Tibial artery (tissue), 4 donors: ENCODE results near the gene TTC19.

ENCODE experiments used
- DNase-seq, 2 donors: peaks; one replicate each; pipeline ENCODE4 v3.0.0-alpha.2; 2019
- H3K27ac ChIP-seq, 2 donors: fragments of 200-600 bp; sonication (generic) in 1 of 2; 1 replicate in 1 of 2; 2 replicates in 1 of 2; pipeline ENCODE4 v1.5.1; 2018 to 2019; ENCODE audit warnings: mild to moderate bottlenecking in 1 of 2
- H3K27me3 ChIP-seq, 2 donors: fragments of 200-600 bp; sonication (generic) in 1 of 2; one replicate each; pipeline versions ENCODE4 v1.5.1 to v1.6.0; 2016 to 2019
- H3K36me3 ChIP-seq, 3 donors: fragments of 200-600 bp; sonication (generic) in 2 of 3; one replicate each; pipeline ENCODE4 v1.5.1; 2016 to 2019; ENCODE audit warnings: mild to moderate bottlenecking in 2 of 3
- H3K4me1 ChIP-seq, 4 donors: fragments of 200-600 bp; sonication (generic) in 2 of 4; 1 replicate in 3 of 4; 2 replicates in 1 of 4; pipeline ENCODE4 v1.5.1; 2016 to 2019
- H3K4me3 ChIP-seq, 2 donors: fragments of 200-600 bp; sonication (generic) in 1 of 2; 1 replicate in 1 of 2; 2 replicates in 1 of 2; pipeline ENCODE4 v1.5.1; 2018 to 2019; ENCODE audit warnings: mild to moderate bottlenecking in 2 of 2
- H3K9me3 ChIP-seq, 3 donors: fragments of 200-600 bp; sonication (generic) in 1 of 3; one replicate each; pipeline ENCODE4 v1.5.1; 2016 to 2019
- CTCF ChIP-seq, 2 experiments: fragments of 200-600 bp in 1 of 2; fragments of 450-650 bp in 1 of 2; IDR thresholded peaks; one replicate each; pipeline ENCODE4 v1.5.1; 2017 to 2019; ENCODE audit warnings: antibody characterized with exemption in 2 of 2, mild to moderate bottlenecking in 1 of 2, moderate library complexity in 1 of 2
- intact Hi-C: fragments of 100-400 bp; cut with DNase I; formaldehyde crosslinking; loops from one replicate; pipeline ENCODE4 v1.15.0; 2023; ENCODE audit warnings: low total_unique reads

TTC19 gene

GRCh38 chr17:16068323-16068722 is 68.7 kb downstream of the TTC19 start:
- intact Hi-C loops: no loop called here
- Histone ChIP-seq H3K4me3 (no peak overlapping the region), H3K36me3 (peaks cover 84 to 97% (median 91%) of the 10 kb centered on the region in 3 donors), H3K27ac (no peak overlapping the region), H3K4me1 (no peaks in the 10 kb centered on the region), H3K27me3 (no peaks in the 10 kb centered on the region), H3K9me3 (no peaks in the 10 kb centered on the region)
- no peak for DNase-seq
- TF ChIP-seq CTCF (IDR thresholded peaks at IDR 0.05): no peak

- H3K9me3 ChIP-seq: no peaks in the 10 kb centered on the region
- intact Hi-C loops: no loop called here
- H3K4me3 ChIP-seq: no peak overlapping the region
- H3K27me3 ChIP-seq: no peaks in the 10 kb centered on the region
- no peaks in the 10 kb centered on the region for H3K4me1 ChIP-seq
- DNase-seq: no peak
- TF ChIP-seq CTCF (IDR thresholded peaks at IDR 0.05): no peak
- H3K27ac ChIP-seq: no peak overlapping the region
- peaks cover 76 to 94% (median 78%) of the 10 kb centered on the region in 3 donors for H3K36me3 ChIP-seq
Observed at GRCh38 chr17:16072031-16072430, 72.4 kb downstream of the TTC19 start.

GRCh38 chr17:16073845-16074244 is 74.2 kb downstream of the TTC19 start:
- intact Hi-C loops: no loop called here
- no peaks in the 10 kb centered on the region for H3K27me3 ChIP-seq
- DNase-seq: no peak
- H3K36me3 ChIP-seq: peaks cover 76 to 91% (median 81%) of the 10 kb centered on the region in 3 donors
- no peaks in the 10 kb centered on the region for H3K4me1 ChIP-seq
- H3K4me3 ChIP-seq: no peak overlapping the region
- no peaks in the 10 kb centered on the region for H3K9me3 ChIP-seq
- TF ChIP-seq CTCF (IDR thresholded peaks at IDR 0.05): no peak
- H3K27ac ChIP-seq: no peak overlapping the region

GRCh38 chr17:16074423-16074822 is 74.8 kb downstream of the TTC19 start:
- Histone ChIP-seq H3K27me3 (no peaks in the 10 kb centered on the region), H3K36me3 (peaks cover 76 to 91% (median 81%) of the 10 kb centered on the region in 3 donors), H3K9me3 (no peaks in the 10 kb centered on the region), H3K4me1 (no peaks in the 10 kb centered on the region), H3K4me3 (no peak overlapping the region), H3K27ac (no peak overlapping the region)
- intact Hi-C loops: no loop called here
- DNase-seq: no peak
- TF ChIP-seq CTCF (IDR thresholded peaks at IDR 0.05): no peak

GRCh38 chr17:16075949-16076348 is 76.3 kb downstream of the TTC19 start:
- Histone ChIP-seq H3K9me3 (no peaks in the 10 kb centered on the region), H3K27me3 (no peaks in the 10 kb centered on the region), H3K36me3 (peaks cover 71 to 87% (median 73%) of the 10 kb centered on the region in 3 donors), H3K4me3 (no peak overlapping the region), H3K4me1 (no peaks in the 10 kb centered on the region), H3K27ac (no peak overlapping the region)
- DNase-seq: no peak
- intact Hi-C loops: no loop called here
- no peak for TF ChIP-seq CTCF (IDR thresholded peaks at IDR 0.05)
